Embryonic facial prominence (tissue), 1 donor: ENCODE results near the gene PRR18.

Experiments
- DNase-seq: peaks from one replicate; pipeline ENCODE4 v3.0.0-alpha.2; 2016; ENCODE audit errors: extremely low spot score

PRR18 gene

GRCh38 chr6:166274739-166275370 is 33.3 kb downstream of the PRR18 start:
- no peak for DNase-seq

GRCh38 chr6:166274163-166274562 is 34.0 kb downstream of the PRR18 start:
- no peak for DNase-seq

GRCh38 chr6:166271376-166271765 is 36.8 kb downstream of the PRR18 start:
- DNase-seq: no peak

- no peak for DNase-seq
Measured at GRCh38 chr6:166270706-166271375, 37.4 kb downstream of the PRR18 start.

- DNase-seq: no peak
Measured at GRCh38 chr6:166269301-166270039, 38.7 kb downstream of the PRR18 start.

- DNase-seq: no peak
Measured at GRCh38 chr6:166268431-166268830, 39.8 kb downstream of the PRR18 start.

- DNase-seq: no peak
Measured at GRCh38 chr6:166267526-166267925, 40.7 kb downstream of the PRR18 start.

- DNase-seq: no peak
Measured at GRCh38 chr6:166266336-166266735, 41.9 kb downstream of the PRR18 start.

GRCh38 chr6:166262743-166263515 is 45.3 kb downstream of the PRR18 start:
- DNase-seq: no peak

- DNase-seq: no peak
Measured at GRCh38 chr6:166259296-166259977, 48.8 kb downstream of the PRR18 start.

- DNase-seq: no peak
Measured at GRCh38 chr6:166258854-166259276, 49.3 kb downstream of the PRR18 start.

GRCh38 chr6:166257911-166258318 is 50.3 kb downstream of the PRR18 start:
- no peak for DNase-seq
